Loucy (cell line): Measurements from ENCODE around the gene CDK11A.

Experiments used
- CTCF ChIP-seq: fragments of 200-600 bp; sonication (generic); conservative IDR thresholded peaks from 2 replicates; pipeline ENCODE4 v1.5.1; 2014; ENCODE audit warnings: mild to moderate bottlenecking, antibody characterized with exemption, low read length
- EZH2phosphoT487 ChIP-seq: fragments of 200-600 bp; IDR thresholded peaks from 2 replicates; pipeline ENCODE4 v1.6.1; 2018; ENCODE audit warnings: antibody characterized with exemption, mild to moderate bottlenecking, moderate library complexity, borderline replicate concordance

GRCh38 chr1:1755426-1755825 lies 31.3 kb upstream of the CDK11A start:
- TF ChIP-seq CTCF (no peak), EZH2phosphoT487 (no peak)
